KMS-11 (cell line): ENCODE data around the gene DNASE1L1.

Experiments
- H2AFZ ChIP-seq: fragments of 200-600 bp; sonication (generic); 2 replicates; pipeline ENCODE4 v1.6.1; 2016; ENCODE audit warnings: antibody characterized with exemption, mixed run types, low read depth
- H3K27ac ChIP-seq: fragments of 200-600 bp; sonication (generic); 2 replicates; pipeline ENCODE4 v1.6.1; 2016; ENCODE audit warnings: mild to moderate bottlenecking, mixed run types
- H3K27me3 ChIP-seq: fragments of 200-600 bp; sonication (generic); 2 replicates; pipeline ENCODE4 v1.6.1; 2017; ENCODE audit warnings: mild to moderate bottlenecking, low read depth, mixed run types, moderate library complexity; ENCODE audit not compliant: insufficient read depth
- H3K36me3 ChIP-seq: fragments of 200-600 bp; sonication (generic); 2 replicates; pipeline ENCODE4 v1.6.1; 2017; ENCODE audit warnings: mild to moderate bottlenecking, mixed run types; ENCODE audit not compliant: insufficient read depth
- H3K4me1 ChIP-seq: fragments of 200-600 bp; sonication (generic); 2 replicates; pipeline ENCODE4 v1.6.1; 2016; ENCODE audit warnings: mild to moderate bottlenecking, low read depth, mixed run types; ENCODE audit not compliant: poor library complexity, severe bottlenecking
- H3K4me2 ChIP-seq: fragments of 200-600 bp; sonication (generic); 2 replicates; pipeline ENCODE4 v1.7.0; 2016; ENCODE audit warnings: mild to moderate bottlenecking, mixed run types
- H3K4me3 ChIP-seq: fragments of 200-600 bp; sonication (generic); IDR thresholded peaks from 2 replicates; pipeline ENCODE4 v1.6.1; 2017; ENCODE audit warnings: low read depth, low read length, mixed read lengths; ENCODE audit not compliant: insufficient read depth
- H3K79me2 ChIP-seq: fragments of 200-600 bp; sonication (generic); 2 replicates; pipeline ENCODE4 v1.6.1; 2016; ENCODE audit warnings: low read depth, mixed run types; ENCODE audit not compliant: insufficient read depth
- H3K9ac ChIP-seq: fragments of 200-600 bp; sonication (generic); 2 replicates; pipeline ENCODE4 v1.6.1; 2016; ENCODE audit warnings: mild to moderate bottlenecking, mixed run types
- H4K20me1 ChIP-seq: fragments of 200-600 bp; sonication (generic); 2 replicates; pipeline ENCODE4 v1.6.1; 2016; ENCODE audit warnings: mild to moderate bottlenecking, mixed run types; ENCODE audit not compliant: insufficient read depth
- TF ChIP-seq, protein P1 (sequence below): fragments of 200-600 bp; sonication (generic); conservative IDR thresholded peaks from 2 replicates; pipeline ENCODE4 v1.6.1; 2017; ENCODE audit warnings: low read depth, mild to moderate bottlenecking, antibody characterized with exemption, low read length, moderate library complexity, mixed read lengths

DNASE1L1 gene

GRCh38 chrX:154441984-154442707 lies 33.1 kb upstream of the DNASE1L1 start:
- Histone ChIP-seq H3K4me2 (no peak overlapping the region), H3K79me2 (peaks cover 12% of the 10 kb centered on the region; the same call in 1 of the 2 replicates), H3K27ac (no peak overlapping the region), H3K9ac (no peak overlapping the region), H3K36me3 (no peaks in the 10 kb centered on the region), H3K4me3 (no peak overlapping the region), H2AFZ (no peak overlapping the region), H4K20me1 (no peaks in the 10 kb centered on the region), H3K4me1 (peaks cover 3% of the 10 kb centered on the region), H3K27me3 (no peaks in the 10 kb centered on the region)
- TF ChIP-seq, protein P1, sequence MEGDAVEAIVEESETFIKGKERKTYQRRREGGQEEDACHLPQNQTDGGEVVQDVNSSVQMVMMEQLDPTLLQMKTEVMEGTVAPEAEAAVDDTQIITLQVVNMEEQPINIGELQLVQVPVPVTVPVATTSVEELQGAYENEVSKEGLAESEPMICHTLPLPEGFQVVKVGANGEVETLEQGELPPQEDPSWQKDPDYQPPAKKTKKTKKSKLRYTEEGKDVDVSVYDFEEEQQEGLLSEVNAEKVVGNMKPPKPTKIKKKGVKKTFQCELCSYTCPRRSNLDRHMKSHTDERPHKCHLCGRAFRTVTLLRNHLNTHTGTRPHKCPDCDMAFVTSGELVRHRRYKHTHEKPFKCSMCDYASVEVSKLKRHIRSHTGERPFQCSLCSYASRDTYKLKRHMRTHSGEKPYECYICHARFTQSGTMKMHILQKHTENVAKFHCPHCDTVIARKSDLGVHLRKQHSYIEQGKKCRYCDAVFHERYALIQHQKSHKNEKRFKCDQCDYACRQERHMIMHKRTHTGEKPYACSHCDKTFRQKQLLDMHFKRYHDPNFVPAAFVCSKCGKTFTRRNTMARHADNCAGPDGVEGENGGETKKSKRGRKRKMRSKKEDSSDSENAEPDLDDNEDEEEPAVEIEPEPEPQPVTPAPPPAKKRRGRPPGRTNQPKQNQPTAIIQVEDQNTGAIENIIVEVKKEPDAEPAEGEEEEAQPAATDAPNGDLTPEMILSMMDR: no peak

DNA sequence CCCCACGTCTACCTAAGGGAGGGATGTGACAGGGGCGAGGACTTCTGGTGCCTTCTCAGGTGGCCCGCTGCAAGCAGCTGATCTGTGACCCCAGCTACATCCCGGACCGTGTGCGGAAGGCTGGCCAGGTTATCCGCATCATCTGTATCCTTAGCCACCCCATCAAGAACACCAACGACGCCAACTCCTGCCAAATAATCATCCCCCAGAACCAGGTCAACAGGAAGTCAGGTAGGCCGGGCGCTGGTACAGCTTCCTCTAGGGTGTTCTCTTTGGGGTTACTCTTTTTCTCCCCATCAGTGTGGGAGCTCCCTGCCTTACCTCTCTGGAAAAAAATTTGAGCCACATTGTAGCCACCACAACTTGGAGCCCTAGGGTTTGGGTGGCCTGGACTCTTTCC lies 32.5 kb upstream of the DNASE1L1 start:
- no peaks in the 10 kb centered on the region for H3K36me3 ChIP-seq
- peaks cover 12% of the 10 kb centered on the region; the same call in 1 of the 2 replicates for H3K79me2 ChIP-seq
- no peaks in the 10 kb centered on the region for H3K27me3 ChIP-seq
- H3K27ac ChIP-seq: no peak overlapping the region
- no peak overlapping the region for H3K4me3 ChIP-seq
- H3K4me1 ChIP-seq: peaks cover 3% of the 10 kb centered on the region
- H3K9ac ChIP-seq: no peak overlapping the region
- no peak overlapping the region for H2AFZ ChIP-seq
- TF ChIP-seq, protein P1: no peak
- H3K4me2 ChIP-seq: no peak overlapping the region
- H4K20me1 ChIP-seq: no peaks in the 10 kb centered on the region

GRCh38 chrX:154440623-154441357 lies 31.7 kb upstream of the DNASE1L1 start:
- no peak overlapping the region for H3K27ac ChIP-seq
- no peaks in the 10 kb centered on the region for H4K20me1 ChIP-seq
- peaks cover 12% of the 10 kb centered on the region; the same call in 1 of the 2 replicates for H3K79me2 ChIP-seq
- no peaks in the 10 kb centered on the region for H3K27me3 ChIP-seq
- H2AFZ ChIP-seq: no peak overlapping the region
- H3K4me3 ChIP-seq: no peak overlapping the region
- TF ChIP-seq, protein P1: no peak
- no peak overlapping the region for H3K4me2 ChIP-seq
- peaks cover 3% of the 10 kb centered on the region for H3K4me1 ChIP-seq
- H3K9ac ChIP-seq: no peak overlapping the region
- no peaks in the 10 kb centered on the region for H3K36me3 ChIP-seq

DNA sequence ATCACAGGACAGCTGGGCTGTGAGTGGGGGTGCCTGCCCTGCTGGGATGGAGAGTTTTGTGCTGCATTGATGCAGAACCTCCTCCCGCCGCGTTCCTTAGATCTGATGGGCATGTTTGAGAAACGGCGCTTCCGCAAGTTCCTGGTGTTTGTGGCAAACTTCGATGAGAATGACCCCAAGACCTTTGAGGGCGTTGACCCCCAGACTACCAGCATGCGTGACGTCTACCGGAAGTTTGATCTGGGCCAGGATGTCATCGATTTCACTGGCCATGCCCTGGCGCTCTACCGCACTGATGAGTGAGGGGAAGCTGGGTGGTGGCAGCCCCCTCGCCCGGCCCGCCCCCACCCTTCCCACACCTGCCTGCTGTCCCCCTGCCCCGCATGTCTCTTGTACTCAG lies 30.8 kb upstream of the DNASE1L1 start:
- Histone ChIP-seq H3K27ac (no peak overlapping the region), H3K4me2 (no peak overlapping the region), H4K20me1 (no peaks in the 10 kb centered on the region), H3K36me3 (no peaks in the 10 kb centered on the region), H3K27me3 (no peaks in the 10 kb centered on the region), H3K79me2 (peaks cover 12% of the 10 kb centered on the region; the same call in 1 of the 2 replicates), H2AFZ (no peak overlapping the region), H3K4me1 (peaks cover 3% of the 10 kb centered on the region), H3K4me3 (no peak overlapping the region), H3K9ac (no peak overlapping the region)
- TF ChIP-seq, protein P1: no peak
